Measurements from ENCODE around the gene RNH1.
A peak's percentile ranks its signal among the peaks of the same experiment; 100 is the strongest.
"Not testable (repeated sequence)": the region's sequence is repeated elsewhere in the genome, so short reads cannot be mapped to it uniquely, and the experiment has no call there.

Gene RNH1

DNA sequence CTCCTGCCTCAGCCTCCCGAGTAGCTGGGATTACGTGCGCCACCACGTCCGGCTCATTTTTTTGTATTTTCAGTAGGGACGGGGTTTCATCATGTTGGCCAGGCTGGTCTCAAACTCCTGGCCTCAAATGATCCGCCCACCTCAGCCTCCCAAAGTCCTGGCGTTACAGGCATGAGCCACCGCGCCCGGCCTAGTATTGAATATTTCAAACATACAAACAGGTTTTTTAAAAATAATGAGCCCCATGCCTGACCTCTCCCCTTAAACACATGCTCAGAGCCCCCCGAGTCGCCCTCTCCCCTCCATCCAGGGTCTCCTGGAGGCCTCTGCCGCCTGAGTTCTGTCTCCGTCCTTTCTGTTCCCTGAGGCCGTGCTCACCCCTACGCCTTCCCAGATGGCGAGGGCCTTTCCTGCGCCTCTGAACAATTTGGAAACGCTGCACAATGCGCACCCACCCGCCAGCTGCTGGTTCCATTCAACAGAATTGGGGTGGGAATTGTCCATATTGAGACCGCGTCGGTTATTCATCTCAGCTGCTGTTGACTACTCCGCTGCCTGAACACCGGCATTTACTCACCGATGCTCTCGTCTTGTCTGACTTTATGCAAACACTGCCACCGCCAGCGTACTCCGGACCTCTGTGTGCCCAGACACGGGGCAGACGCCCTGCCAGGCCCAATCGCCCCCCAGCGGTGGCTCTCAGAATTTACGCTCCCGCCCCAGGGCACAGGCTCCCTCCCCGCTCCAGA, 13.6 kb upstream of the RNH1 start:
- no peak for DNase-seq (ENCODE audit: low spot score)

DNA sequence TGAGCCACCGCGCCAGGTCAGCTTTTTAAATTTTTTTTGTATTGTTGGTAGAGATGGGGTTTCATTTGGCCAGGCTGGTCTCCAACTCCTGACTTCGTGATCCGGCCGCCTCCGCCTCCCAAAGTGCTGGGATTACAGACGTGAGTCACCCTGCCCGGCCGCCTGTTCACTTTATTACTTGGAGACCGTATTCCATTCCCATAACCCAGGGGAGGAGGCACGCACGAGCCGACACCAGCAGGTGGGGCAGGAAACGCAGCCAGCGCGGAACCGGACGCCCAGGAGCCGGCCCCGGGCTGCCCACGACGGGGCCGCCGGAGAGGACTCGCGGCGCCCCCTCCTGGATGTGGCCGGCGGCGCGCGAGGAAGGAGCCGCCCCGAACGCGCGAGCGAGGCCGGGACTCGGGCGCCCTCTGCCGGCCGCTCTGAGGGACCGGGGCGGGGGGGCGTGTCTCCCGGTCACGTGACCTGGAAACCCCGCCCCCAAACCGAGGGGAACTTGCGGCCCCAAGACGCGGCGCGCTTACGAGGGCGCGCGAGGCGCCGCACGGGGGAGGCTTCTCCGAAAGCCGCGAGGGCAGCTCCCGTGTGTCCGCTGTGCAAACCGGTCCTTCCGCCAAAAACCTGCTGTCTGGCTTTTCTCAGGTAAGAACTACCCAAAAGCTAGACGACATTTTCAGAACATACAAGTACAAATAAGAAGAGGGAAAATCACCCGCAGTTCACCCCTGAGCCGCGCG, 11.6 kb upstream of the RNH1 start:
- peak; percentile 85 for DNase-seq (ENCODE audit: low spot score)

GRCh38 chr11:516918-517685, 10.1 kb upstream of the RNH1 start:
- not testable (repeated sequence) for DNase-seq (ENCODE audit: low spot score)

GRCh38 chr11:516400-516799, 9.4 kb upstream of the RNH1 start:
- DNase-seq (ENCODE audit: low spot score) = no peak

GRCh38 chr11:515131-515530, 8.1 kb upstream of the RNH1 start:
- DNase-seq (ENCODE audit: low spot score) = no peak

GRCh38 chr11:514606-515005, 7.6 kb upstream of the RNH1 start:
- DNase-seq (ENCODE audit: low spot score) = no peak

DNA sequence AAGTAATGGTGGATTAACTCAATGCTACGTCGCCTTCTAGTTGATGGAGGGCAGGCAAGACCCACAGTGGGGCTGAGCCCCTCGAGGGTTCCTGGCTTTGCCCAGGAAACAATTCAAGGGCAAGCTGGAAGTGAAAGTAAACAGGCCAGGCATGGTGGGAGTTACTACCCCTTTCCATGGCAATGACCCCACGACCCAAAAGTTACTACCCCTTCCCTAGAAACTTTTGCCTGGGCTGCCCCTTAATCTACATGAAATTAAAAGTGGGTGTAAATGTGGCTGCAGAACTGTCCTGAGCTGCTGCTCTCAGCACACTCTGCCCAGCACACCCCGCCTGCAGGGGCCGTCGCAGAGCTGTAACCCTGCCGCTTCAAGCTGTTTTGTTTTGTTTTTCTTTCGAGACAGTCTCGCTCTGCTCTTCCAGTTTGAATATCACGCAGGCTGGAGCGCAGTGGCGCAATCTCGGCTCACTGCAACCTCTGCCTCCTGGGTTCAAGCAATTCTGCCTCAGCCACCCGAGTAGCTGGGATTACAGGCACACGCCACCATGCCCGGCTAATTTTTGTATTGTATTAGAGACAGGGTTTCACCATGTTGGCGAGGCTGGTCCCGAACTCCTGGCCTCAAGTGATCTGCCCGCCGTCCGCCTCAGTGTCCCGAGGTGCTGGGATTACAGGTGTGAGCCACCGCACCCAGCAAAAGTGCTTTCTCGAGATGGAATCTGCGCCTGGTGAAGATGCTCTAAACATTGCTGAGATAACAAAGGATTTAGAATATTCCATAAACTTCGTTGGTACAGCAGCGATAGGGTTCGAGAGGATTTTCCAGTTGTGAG, 5.9 kb upstream of the RNH1 start:
- DNase-seq (ENCODE audit: low spot score) = no peak

DNA sequence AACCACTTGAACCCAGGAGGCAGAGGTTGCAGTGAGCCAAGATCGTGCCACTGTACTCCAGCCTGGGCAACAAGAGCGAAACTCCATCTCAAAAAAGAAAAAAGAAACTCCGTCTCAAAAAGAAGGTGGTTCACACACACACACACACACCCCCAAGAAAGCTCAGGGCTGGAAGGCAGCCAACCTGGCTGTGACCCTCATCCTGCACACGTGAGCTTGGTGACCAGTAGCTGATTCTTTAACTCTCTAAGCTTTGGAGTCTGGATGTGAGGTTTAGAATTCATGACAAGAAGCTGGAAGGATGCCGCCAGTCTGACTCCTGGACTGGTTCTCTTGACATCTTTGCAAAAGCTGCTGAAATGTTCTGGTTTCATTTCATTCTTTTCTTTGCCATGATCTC, 1.9 kb upstream of the RNH1 start:
- no peak for DNase-seq (ENCODE audit: low spot score)

DNA sequence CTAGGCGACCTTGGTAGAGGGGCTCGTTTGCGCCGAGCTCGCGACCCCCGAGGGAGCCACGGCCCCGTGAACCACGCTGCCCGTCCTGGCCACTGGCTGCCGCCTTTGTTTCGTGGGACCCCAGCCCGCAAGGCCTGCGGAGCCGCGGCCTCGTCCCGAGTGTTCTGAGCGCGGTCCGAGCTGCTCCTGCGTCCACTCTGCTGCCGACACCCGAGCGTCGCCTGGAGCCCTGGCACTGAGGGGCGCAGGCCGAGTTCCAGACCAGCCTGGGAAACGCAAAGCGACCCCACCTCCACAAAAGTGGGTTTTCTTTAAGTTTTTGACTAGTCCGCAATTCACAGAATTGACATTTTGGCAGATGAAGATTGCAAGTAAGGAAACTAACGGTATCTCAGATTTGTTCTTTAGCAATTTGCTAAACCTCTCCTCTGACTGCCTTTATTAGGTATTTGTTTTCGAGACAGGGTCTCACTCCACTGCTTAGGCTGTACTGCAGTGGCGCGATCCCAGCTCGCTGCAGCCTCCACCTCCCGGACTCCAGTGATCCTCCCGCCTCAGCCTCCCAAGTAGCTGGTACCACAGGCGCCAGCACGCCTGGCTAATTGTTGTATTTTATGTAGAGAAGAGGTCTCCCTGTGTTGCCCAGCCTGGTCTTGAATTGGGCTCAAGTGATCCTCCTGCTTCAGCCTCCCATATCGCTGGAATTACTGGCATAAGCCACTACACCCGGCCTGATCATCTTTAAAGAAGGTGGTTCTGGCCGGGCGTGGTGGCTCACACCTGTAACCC, 879 bp upstream of the RNH1 start:
- DNase-seq (ENCODE audit: low spot score) = no peak

- peak; percentile 95 for DNase-seq (ENCODE audit: low spot score)
Observed at GRCh38 chr11:506238-506994, 626 bp downstream of the RNH1 start.

DNA sequence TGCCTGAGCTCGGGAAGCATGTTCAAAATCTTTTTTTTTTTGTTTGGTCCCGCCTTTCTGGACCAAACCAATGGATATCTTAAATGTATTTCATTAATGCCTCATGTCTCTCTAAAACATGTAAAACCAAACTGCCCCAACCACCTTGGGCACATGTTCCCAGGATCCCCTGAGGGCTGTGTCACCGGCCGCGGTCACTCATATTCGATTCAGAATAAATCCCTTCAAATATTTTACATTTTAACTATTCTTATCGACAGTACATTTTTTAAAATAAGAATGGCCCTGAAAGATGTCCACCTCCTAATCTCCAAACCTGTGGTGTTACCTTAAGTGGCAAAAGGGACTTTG, 2.1 kb downstream of the RNH1 start:
- no peak for DNase-seq (ENCODE audit: low spot score)

- DNase-seq (ENCODE audit: low spot score) = no peak
Observed at GRCh38 chr11:504053-504993, 2.7 kb downstream of the RNH1 start.

GRCh38 chr11:503179-503981, 3.7 kb downstream of the RNH1 start:
- DNase-seq (ENCODE audit: low spot score) = peak; percentile 96

- DNase-seq (ENCODE audit: low spot score) = no peak
Observed at GRCh38 chr11:502288-503178, 4.5 kb downstream of the RNH1 start.

DNA sequence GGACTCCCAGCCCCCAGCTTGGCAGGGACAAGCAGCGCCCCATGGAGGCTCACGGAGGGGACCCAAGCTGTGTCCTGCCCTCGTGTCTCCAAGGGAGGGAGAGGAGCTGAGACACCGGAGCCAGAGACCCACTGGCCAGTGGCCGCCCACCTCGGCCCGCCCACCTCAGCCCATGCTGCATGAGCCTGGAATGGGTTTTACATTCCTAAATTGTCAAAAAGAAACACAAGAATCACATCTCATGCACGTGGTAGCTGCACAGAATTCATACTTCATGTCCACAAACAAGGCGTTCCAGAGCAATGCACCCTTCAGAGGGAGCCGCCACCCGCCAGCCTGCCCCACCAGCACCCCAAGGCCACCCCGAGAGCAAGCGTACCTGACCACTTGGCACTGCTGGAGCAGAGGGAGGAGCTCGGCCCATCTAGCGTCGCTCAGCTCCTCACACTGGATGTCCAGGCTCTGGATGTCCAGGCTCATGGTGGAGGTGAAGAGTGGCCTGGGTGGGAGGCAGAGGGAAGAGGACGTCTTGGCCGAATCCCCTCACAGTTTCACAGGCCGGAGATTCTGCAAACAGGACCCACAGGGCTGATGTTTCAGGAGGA, 5.3 kb downstream of the RNH1 start:
- DNase-seq (ENCODE audit: low spot score) = no peak

DNA sequence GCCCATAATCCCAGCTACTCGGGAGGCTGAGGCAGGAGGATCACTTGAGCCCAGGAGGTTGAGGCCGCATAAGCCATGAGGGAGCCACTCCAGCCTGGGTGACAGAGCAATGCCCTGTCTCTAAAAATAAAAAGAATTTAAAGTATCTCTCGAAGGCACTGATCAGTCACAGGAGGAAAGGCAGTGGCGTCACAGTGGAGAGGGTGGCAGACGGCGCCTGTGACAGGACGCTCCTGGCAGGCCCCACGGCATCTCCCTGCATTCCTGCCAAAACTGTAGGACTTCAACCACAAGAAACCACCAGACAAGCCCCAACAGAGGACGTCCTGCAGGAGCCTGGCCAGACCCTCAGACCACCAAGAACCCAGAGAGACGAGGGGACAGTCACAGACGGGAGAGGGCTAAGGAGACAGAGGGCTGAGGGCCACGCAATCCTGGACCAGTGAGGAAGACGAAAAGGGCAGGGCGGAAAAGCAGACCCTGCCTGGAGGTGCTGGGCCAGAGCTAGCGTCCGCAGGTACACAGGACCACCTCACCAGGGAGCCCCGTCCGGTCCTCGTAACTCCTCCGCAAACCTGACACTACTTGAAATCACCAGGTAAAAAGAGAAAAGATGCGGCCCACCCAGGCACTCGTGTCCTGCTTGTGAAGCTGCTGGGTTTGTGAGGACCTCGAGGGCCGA, 5.9 kb downstream of the RNH1 start:
- DNase-seq (ENCODE audit: low spot score) = no peak
